ENCODE measurements around the gene RABL6. TPM values are rescaled to one million over a fixed set of nuclear protein-coding genes. Genes with fewer than 3 reads are reported as not detected.
"Not testable (repeated sequence)": the region's sequence is repeated elsewhere in the genome, so short reads cannot be mapped to it uniquely, and the experiment has no call there.

RABL6 gene
- total RNA-seq, 1 donor from 2014 or later: 69.4 TPM

DNA sequence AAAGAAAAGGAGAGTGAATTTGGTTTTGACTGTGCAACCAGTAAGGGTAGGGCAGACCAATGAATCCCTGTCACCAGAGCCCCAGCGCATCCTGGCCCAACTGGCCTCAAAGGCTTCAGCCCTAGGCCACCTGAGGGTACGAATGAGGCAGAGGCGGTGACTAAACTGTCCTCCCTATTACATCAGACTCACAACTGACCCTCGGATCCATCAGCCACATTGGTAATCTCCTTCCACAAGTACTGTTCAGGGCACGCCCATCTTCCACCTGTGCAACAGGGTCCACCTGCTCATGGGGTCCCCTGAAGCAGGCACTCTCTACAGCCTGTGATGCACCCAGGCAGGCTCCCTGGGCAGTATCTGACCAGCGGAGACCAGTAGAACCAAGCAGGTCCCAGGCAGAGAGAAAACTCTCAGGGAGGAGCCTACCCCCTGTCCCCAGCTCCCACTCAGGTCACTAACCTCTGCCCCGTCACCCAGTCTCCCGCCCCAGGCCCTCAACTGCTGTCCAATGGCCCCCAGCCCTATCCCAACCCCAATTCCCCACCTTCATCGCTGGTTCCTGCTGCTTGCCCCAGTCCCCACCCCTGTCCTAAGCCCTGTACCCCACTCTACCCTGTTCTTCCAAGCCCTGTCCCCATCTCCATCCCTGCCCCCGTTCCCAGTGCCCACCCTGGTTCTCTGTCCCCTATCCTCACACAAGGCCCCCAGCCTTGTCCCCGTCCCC lies 57.5 kb downstream of the RABL6 start:
- Histone ChIP-seq H3K4me3 (ENCODE audit: insufficient read depth, low read depth, low read length) (peak overlapping the region; percentile 58), H3K9me3 (ENCODE audit: insufficient read depth, low read depth, low read length) (no peaks in the 10 kb centered on the region), H3K27me3 (ENCODE audit: insufficient read depth, low read length) (no peaks in the 10 kb centered on the region), H3K9ac (ENCODE audit: low read length) (peak overlapping the region; percentile 87), H2AFZ (ENCODE audit: low read depth, low read length) (no peak overlapping the region), H4K20me1 (ENCODE audit: insufficient read depth, low read length) (peaks cover 49% of the 10 kb centered on the region), H3K4me1 (ENCODE audit: insufficient read depth, low read length) (peaks cover 7% of the 10 kb centered on the region), H3K79me2 (ENCODE audit: insufficient read depth, low read length) (peaks cover 27% of the 10 kb centered on the region), H3K4me2 (ENCODE audit: low read length) (peak overlapping the region; percentile 94), H3K27ac (ENCODE audit: low read depth, low read length) (no peak overlapping the region), H3K36me3 (ENCODE audit: insufficient read depth, low read length) (peaks cover 4% of the 10 kb centered on the region)
- Mint-ChIP-seq H3K27me3 (ENCODE audit: low read depth, unreplicated experiment) (no peaks in the 10 kb centered on the region), H3K27ac (ENCODE audit: unreplicated experiment) (peak overlapping the region; percentile 72), H3K4me3 (ENCODE audit: unreplicated experiment) (peak overlapping the region; percentile 88), H3K9me3 (ENCODE audit: unreplicated experiment) (peaks cover 8% of the 10 kb centered on the region), H3K4me1 (ENCODE audit: low read depth, unreplicated experiment) (peaks cover 6% of the 10 kb centered on the region), H3K36me3 (ENCODE audit: low read depth, unreplicated experiment) (peaks cover 13% of the 10 kb centered on the region)
- FAIRE-seq: no peak
- TF ChIP-seq, protein P1, sequence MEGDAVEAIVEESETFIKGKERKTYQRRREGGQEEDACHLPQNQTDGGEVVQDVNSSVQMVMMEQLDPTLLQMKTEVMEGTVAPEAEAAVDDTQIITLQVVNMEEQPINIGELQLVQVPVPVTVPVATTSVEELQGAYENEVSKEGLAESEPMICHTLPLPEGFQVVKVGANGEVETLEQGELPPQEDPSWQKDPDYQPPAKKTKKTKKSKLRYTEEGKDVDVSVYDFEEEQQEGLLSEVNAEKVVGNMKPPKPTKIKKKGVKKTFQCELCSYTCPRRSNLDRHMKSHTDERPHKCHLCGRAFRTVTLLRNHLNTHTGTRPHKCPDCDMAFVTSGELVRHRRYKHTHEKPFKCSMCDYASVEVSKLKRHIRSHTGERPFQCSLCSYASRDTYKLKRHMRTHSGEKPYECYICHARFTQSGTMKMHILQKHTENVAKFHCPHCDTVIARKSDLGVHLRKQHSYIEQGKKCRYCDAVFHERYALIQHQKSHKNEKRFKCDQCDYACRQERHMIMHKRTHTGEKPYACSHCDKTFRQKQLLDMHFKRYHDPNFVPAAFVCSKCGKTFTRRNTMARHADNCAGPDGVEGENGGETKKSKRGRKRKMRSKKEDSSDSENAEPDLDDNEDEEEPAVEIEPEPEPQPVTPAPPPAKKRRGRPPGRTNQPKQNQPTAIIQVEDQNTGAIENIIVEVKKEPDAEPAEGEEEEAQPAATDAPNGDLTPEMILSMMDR (IDR thresholded peaks at IDR 0.05; ENCODE audit: insufficient read depth, low read depth, low read length): no peak
- TF ChIP-seq EZH2 (IDR thresholded peaks at IDR 0.05; ENCODE audit: insufficient read depth, low read length): no peak
- no peak for DNase-seq (ENCODE audit: low read depth)

GRCh38 chr9:136865768-136866103 lies 58.0 kb downstream of the RABL6 start:
- FAIRE-seq (no peak), DNase-seq (ENCODE audit: low read depth) (no peak)
- no peaks in the 10 kb centered on the region for H3K27me3 Mint-ChIP-seq (ENCODE audit: low read depth, unreplicated experiment)
- peak overlapping the region; percentile 70 for H3K4me3 ChIP-seq (ENCODE audit: insufficient read depth, low read depth, low read length)
- H3K9me3 ChIP-seq (ENCODE audit: insufficient read depth, low read depth, low read length): no peaks in the 10 kb centered on the region
- peaks cover 6% of the 10 kb centered on the region for H3K4me1 Mint-ChIP-seq (ENCODE audit: low read depth, unreplicated experiment)
- no peak for TF ChIP-seq EZH2 (IDR thresholded peaks at IDR 0.05; ENCODE audit: insufficient read depth, low read length)
- TF ChIP-seq, protein P1 (IDR thresholded peaks at IDR 0.05; ENCODE audit: insufficient read depth, low read depth, low read length): no peak
- peaks cover 7% of the 10 kb centered on the region for H3K4me1 ChIP-seq (ENCODE audit: insufficient read depth, low read length)
- H3K9me3 Mint-ChIP-seq (ENCODE audit: unreplicated experiment): peaks cover 10% of the 10 kb centered on the region
- peak overlapping the region; percentile 87 for H3K9ac ChIP-seq (ENCODE audit: low read length)
- no peak overlapping the region for H3K27ac Mint-ChIP-seq (ENCODE audit: unreplicated experiment)
- H3K36me3 Mint-ChIP-seq (ENCODE audit: low read depth, unreplicated experiment): peaks cover 13% of the 10 kb centered on the region
- H4K20me1 ChIP-seq (ENCODE audit: insufficient read depth, low read length): peaks cover 44% of the 10 kb centered on the region
- peaks cover 4% of the 10 kb centered on the region for H3K36me3 ChIP-seq (ENCODE audit: insufficient read depth, low read length)
- peak overlapping the region; percentile 88 for H3K4me3 Mint-ChIP-seq (ENCODE audit: unreplicated experiment)
- H3K27me3 ChIP-seq (ENCODE audit: insufficient read depth, low read length): no peaks in the 10 kb centered on the region
- no peak overlapping the region for H2AFZ ChIP-seq (ENCODE audit: low read depth, low read length)
- H3K27ac ChIP-seq (ENCODE audit: low read depth, low read length): no peak overlapping the region
- H3K4me2 ChIP-seq (ENCODE audit: low read length): peak overlapping the region; percentile 94
- H3K79me2 ChIP-seq (ENCODE audit: insufficient read depth, low read length): peaks cover 27% of the 10 kb centered on the region

GRCh38 chr9:136866898-136867421 lies 59.2 kb downstream of the RABL6 start:
- not testable (repeated sequence) for H3K36me3 ChIP-seq (ENCODE audit: insufficient read depth, low read length); H3K27ac Mint-ChIP-seq (ENCODE audit: unreplicated experiment); DNase-seq (ENCODE audit: low read depth); H3K27me3 Mint-ChIP-seq (ENCODE audit: low read depth, unreplicated experiment); H2AFZ ChIP-seq (ENCODE audit: low read depth, low read length); H3K9me3 ChIP-seq (ENCODE audit: insufficient read depth, low read depth, low read length); FAIRE-seq; H3K4me1 ChIP-seq (ENCODE audit: insufficient read depth, low read length); H3K4me1 Mint-ChIP-seq (ENCODE audit: low read depth, unreplicated experiment); H3K27me3 ChIP-seq (ENCODE audit: insufficient read depth, low read length)
- peak overlapping the region; percentile 94 for H3K4me2 ChIP-seq (ENCODE audit: low read length)
- H3K36me3 Mint-ChIP-seq (ENCODE audit: low read depth, unreplicated experiment): peaks cover 13% of the 10 kb centered on the region
- peak overlapping the region; percentile 76 for H3K4me3 Mint-ChIP-seq (ENCODE audit: unreplicated experiment)
- H4K20me1 ChIP-seq (ENCODE audit: insufficient read depth, low read length): peaks cover 34% of the 10 kb centered on the region
- peak overlapping the region; percentile 87 for H3K9ac ChIP-seq (ENCODE audit: low read length)
- H3K27ac ChIP-seq (ENCODE audit: low read depth, low read length): peak overlapping the region; percentile 37
- peak overlapping the region; percentile 70 for H3K4me3 ChIP-seq (ENCODE audit: insufficient read depth, low read depth, low read length)
- peaks cover 10% of the 10 kb centered on the region for H3K9me3 Mint-ChIP-seq (ENCODE audit: unreplicated experiment)
- H3K79me2 ChIP-seq (ENCODE audit: insufficient read depth, low read length): peaks cover 27% of the 10 kb centered on the region
